Stimulated activated CD8-positive, alpha-beta memory T cell treated with anti-CD3 and anti-CD28 coated beads, Interleukin-4, amount 100 ng/mL, for 48 hours (primary cell): ENCODE measurements around the gene LAMC1.

Experiments used
- DNase-seq: peaks from one replicate; pipeline ENCODE4 v3.0.0-alpha.2; 2020

The LAMC1 gene

DNA sequence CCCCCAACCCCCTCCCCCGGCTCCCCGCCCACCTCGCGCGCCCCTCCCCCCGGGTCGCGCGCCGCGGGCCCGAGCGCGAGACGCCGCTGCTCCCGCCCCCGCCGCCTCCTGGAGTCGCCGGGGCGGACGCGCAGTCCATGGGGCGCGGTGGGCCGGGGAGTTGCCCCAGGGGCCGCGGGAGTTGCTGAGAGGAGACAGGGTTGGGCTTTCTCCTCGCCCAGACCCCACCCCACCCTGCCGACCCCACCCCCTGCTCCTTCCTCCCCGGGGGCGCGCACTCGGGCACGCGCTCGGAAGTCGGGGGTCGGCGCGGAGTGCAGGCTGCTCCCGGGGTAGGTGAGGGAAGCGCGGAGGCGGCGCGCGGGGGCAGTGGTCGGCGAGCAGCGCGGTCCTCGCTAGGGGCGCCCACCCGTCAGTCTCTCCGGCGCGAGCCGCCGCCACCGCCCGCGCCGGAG lies at the start of gene LAMC1:
TSS of gene LAMC1 (plus strand) at position 275 of the 455 bp plus-strand sequence. CDS start 297 bp downstream, outside the sequence.
- DNase-seq: peak; percentile 29

- DNase-seq: no peak
Measured at GRCh38 chr1:182974506-182975191, 48.6 kb upstream of the LAMC1 start.

DNA sequence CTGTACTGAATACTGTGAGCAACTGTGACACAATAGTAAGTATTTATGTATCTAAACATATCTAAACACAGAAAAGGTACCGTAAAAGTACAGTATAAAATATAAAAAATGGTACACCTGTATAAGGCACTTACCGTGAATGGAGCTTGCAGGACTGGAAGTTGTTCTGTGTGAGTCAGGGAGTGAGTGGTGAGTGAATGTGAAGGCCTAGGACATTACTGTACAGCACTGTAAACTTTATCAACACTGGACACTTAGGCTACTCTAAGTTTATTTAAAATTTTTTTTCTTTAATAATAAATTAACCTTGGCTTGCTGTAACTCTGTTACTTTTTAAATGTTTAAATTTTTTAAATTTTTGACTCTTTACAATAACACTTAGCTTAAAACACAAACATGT lies 45.7 kb upstream of the LAMC1 start:
- DNase-seq: no peak

GRCh38 chr1:182978151-182978853 lies 44.9 kb upstream of the LAMC1 start:
- no peak for DNase-seq

GRCh38 chr1:182984138-182984537 lies 39.1 kb upstream of the LAMC1 start:
- DNase-seq: no peak

GRCh38 chr1:182984621-182985020 lies 38.6 kb upstream of the LAMC1 start:
- DNase-seq: no peak

- DNase-seq: no peak
Measured at GRCh38 chr1:182985876-182986275, 37.3 kb upstream of the LAMC1 start.

DNA sequence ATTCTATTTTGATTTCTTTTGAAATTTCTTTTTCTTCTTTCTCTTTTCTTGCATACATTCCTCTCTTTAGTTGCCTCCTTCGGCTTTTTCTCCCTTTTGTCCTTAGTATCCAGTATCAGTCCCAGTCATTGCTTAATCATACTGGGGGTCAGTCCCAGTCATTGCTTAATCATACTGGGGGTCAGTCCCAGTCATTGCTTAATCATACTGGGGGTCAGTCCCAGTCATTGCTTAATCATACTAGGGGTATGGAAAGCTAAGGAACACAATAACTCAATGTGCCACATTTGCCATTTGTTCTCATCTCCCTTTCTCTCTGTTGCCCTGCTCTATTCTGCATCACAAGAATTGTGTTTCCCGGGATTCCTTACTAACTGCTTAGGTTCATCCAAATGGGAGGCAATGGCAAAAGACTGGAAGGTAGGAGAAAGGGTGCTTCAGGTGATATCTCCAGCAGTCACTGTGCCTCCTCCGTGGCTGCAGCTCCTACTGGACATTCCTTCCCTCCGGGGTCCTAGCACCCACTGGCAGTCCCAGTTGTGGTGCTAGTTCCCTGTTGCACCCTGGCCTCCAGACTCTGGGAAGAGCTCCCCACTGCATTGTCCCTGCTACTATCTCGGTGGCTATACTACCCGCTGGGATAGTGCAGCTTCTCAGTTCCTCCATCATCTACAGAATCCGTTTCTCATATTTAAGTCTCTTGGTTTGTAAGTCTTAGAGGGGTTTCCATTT lies 32.6 kb upstream of the LAMC1 start:
- DNase-seq: no peak

DNA sequence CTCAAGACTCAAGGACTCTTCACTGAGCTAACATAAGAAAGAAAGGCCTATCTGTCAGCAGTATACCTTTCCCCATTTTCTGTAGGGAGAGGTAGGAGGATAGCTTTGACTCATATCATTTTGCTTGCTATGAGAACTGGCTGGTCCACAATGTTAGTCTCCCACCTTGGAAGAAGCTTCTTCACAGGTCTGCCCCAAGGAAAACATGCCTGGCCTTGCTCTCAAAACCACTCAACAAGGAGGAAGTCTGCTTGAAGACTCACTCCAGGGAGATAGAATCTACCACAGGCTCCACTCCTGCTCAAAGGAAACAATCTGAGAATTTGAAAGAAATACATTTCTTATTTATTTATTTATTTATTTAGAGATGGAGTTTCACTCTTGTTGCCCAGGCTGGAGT lies 29.5 kb upstream of the LAMC1 start:
- no peak for DNase-seq

- DNase-seq: no peak
Measured at GRCh38 chr1:182995894-182996293, 27.3 kb upstream of the LAMC1 start.

DNA sequence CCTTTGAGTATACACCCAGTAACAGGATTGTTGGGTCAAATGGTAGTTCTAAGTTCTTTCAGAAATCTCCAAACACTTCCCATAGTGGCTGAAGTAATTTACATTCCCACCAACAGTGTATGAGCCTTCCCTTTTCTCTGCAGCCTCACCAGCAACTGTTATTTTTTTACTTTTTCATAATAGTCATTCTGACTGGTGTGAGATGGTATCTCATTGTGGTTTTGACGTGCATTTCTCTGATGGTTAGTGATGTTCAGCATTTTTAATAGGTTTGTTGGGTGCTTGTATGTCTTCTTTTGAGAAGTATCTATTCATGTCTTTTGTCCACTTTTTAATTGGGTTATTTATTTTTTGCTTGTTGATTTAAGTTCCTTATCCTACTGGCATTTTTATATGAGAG lies 26.4 kb upstream of the LAMC1 start:
- DNase-seq: no peak

- DNase-seq: no peak
Measured at GRCh38 chr1:182998482-182998881, 24.7 kb upstream of the LAMC1 start.

DNA sequence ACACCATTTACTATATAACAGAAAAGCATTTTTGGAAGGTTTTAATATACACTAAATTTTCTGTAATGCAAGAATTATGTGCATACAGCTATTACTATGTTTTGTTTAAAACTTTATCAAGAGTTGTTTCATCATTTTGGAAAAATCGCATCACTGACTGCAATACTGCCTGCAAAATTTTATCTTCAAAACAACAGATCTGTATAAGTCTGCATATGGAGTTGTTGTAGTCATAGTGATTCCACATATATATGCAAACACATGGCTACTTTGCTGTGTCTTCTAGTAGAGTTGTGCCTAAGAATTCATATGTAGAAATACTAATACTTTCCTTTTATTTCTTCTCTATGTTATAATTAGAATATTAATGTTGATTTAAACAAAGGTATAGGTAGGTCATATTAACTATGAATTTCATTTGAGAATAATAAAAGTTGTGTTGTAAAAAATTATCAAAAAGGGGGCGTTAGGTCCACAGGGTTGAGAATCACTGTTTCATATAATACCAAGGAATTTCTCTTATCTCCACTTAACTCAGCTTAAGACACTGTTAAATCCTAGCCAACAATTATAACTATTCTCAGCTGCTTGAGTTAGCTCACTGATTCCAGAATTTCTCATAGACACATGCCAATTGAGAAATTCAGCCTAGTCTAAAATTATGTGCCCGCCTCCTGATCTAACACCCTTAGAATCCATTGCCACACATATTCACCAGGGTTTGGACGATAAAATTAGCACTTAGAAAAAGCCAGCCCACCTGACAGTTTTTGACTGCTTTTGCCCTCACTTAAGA lies 22.9 kb upstream of the LAMC1 start:
- no peak for DNase-seq

- DNase-seq: no peak
Measured at GRCh38 chr1:183002267-183002666, 21.0 kb upstream of the LAMC1 start.

DNA sequence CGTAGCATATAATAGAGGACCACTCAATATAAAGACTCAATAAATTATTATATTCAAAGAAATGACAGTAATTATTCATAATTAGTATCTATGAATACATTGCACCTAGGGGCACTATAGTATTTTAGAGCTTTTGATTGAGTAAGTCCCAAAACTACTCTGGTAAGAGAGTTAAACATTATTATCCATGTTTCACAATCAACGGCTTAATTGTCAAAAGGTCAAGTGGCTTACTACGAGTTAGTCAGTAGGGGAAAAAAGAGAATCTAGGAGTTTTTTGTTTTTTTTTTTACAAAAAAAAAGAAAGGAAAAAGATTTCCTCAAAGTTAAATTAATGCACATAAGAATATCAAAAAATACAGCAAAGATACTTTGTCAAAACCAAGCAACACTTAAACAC lies 20.4 kb upstream of the LAMC1 start:
- no peak for DNase-seq

DNA sequence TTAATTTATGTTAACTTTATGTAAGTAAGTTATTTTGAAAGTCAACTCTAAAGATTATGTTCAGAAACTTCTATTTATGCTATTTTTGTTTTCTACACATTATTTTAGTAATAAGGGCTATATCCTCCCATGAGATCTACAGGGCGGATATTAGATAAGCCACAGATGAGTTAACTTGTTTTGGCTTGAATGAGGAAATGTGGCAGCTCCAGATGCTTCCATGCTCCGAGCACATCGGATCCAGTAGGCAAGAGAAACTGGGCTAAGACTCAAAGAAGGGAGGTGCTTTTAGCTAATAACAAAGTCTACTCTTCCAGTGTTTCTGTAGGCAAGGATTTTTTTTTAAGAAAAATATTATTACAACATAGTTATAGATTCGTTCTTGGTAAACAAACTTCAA lies 20.0 kb upstream of the LAMC1 start:
- no peak for DNase-seq

GRCh38 chr1:183004141-183004540 lies 19.1 kb upstream of the LAMC1 start:
- no peak for DNase-seq

DNA sequence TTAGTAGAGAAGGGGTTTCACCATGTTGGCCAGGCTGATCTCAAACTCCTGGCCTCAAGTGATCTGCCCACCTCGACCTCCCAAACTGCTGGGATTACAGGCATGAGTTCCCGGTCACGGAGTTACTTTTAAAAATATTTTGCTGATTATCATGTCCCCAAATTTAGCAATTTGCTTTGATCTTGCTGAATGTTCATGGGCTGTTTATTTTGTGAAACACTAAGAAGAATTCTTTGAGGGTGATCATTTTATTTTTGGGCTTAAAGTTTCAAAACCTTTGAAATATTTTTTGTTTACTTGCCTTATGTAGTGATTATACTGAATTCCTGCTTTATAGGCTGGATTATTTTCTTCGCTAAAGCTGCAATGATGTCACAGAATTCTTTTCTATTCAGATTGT lies 11.4 kb upstream of the LAMC1 start:
- DNase-seq: no peak

- no peak for DNase-seq
Measured at GRCh38 chr1:183012301-183012994, 10.8 kb upstream of the LAMC1 start.

- DNase-seq: no peak
Measured at GRCh38 chr1:183019139-183019740, 4.0 kb upstream of the LAMC1 start.

DNA sequence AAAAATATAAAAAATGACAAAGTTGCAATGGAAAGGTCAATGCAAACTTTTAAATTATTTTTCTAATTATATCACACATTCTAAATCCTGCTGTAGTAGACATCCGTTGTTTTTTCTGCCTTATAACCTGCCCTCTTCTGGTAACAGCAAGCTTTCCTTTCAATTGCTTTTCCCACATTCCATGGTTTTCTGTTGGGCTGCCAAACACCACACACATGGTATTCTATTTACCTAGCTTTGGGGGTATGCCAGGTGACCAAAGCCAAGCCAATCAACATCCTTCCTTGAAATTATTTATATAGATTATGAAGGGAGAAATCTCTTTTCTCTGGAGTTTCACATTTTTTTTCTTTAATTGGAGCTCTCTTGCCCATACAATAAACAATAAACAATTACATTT lies 3.4 kb upstream of the LAMC1 start:
- DNase-seq: no peak
